Brain pericyte (primary cell): ENCODE results near the gene IRAK1BP1.
"Not testable (repeated sequence)": the region's sequence is repeated elsewhere in the genome, so short reads cannot be mapped to it uniquely, and the experiment has no call there.

Experiments
- DNase-seq: peaks from one replicate; pipeline ENCODE4 v3.0.0-alpha.2; 2012; ENCODE audit warnings: low read depth, low spot score

Gene IRAK1BP1

GRCh38 chr6:78867370-78868040 is at the start of gene IRAK1BP1:
Gene IRAK1BP1 (plus strand): TSS chr6:78867551. CDS start chr6:78867577, 26 bp downstream.
- DNase-seq, result peak; percentile 29

GRCh38 chr6:78824045-78824444 is 43.3 kb upstream of the IRAK1BP1 start:
- no peak for DNase-seq

GRCh38 chr6:78829407-78829806 is 37.9 kb upstream of the IRAK1BP1 start:
- no peak for DNase-seq

- DNase-seq, result no peak
Observed at GRCh38 chr6:78830805-78831204, 36.5 kb upstream of the IRAK1BP1 start.

GRCh38 chr6:78831492-78831891 is 35.9 kb upstream of the IRAK1BP1 start:
- DNase-seq, result no peak

- no peak for DNase-seq
Observed at GRCh38 chr6:78832091-78832808, 35.1 kb upstream of the IRAK1BP1 start.

- no peak for DNase-seq
Observed at GRCh38 chr6:78835817-78836216, 31.5 kb upstream of the IRAK1BP1 start.

GRCh38 chr6:78836598-78836997 is 30.8 kb upstream of the IRAK1BP1 start:
- no peak for DNase-seq

- DNase-seq, result no peak
Observed at GRCh38 chr6:78841111-78841510, 26.2 kb upstream of the IRAK1BP1 start.

- DNase-seq, result no peak
Observed at GRCh38 chr6:78842953-78843352, 24.4 kb upstream of the IRAK1BP1 start.

GRCh38 chr6:78844899-78845298 is 22.5 kb upstream of the IRAK1BP1 start:
- DNase-seq, result no peak

- no peak for DNase-seq
Observed at GRCh38 chr6:78845567-78845966, 21.8 kb upstream of the IRAK1BP1 start.

- DNase-seq, result no peak
Observed at GRCh38 chr6:78850621-78851020, 16.7 kb upstream of the IRAK1BP1 start.

- no peak for DNase-seq
Observed at GRCh38 chr6:78851156-78851555, 16.2 kb upstream of the IRAK1BP1 start.

- DNase-seq, result no peak
Observed at GRCh38 chr6:78854546-78854945, 12.8 kb upstream of the IRAK1BP1 start.

- not testable (repeated sequence) for DNase-seq
Observed at GRCh38 chr6:78858339-78858938, 8.9 kb upstream of the IRAK1BP1 start.

GRCh38 chr6:78861509-78861908 is 5.8 kb upstream of the IRAK1BP1 start:
- no peak for DNase-seq

- no peak for DNase-seq
Observed at GRCh38 chr6:78863576-78863975, 3.8 kb upstream of the IRAK1BP1 start.

GRCh38 chr6:78864957-78865356 is 2.4 kb upstream of the IRAK1BP1 start:
- no peak for DNase-seq

- no peak for DNase-seq
Observed at GRCh38 chr6:78867020-78867369, 356 bp upstream of the IRAK1BP1 start.

GRCh38 chr6:78868116-78868515 is 765 bp downstream of the IRAK1BP1 start:
- no peak for DNase-seq

- DNase-seq, result no peak
Observed at GRCh38 chr6:78875505-78875904, 8.2 kb downstream of the IRAK1BP1 start.

GRCh38 chr6:78883651-78884050 is 16.3 kb downstream of the IRAK1BP1 start:
- DNase-seq, result no peak
